Cerebellar nuclear complex (tissue), 1 donor: ENCODE measurements around the gene AXL.
"Not testable (repeated sequence)": the region's sequence is repeated elsewhere in the genome, so short reads cannot be mapped to it uniquely, and the experiment has no call there.

ENCODE experiments used
- DNase-seq, 2 experiments: peaks; one replicate each; lab custom pipeline; 2025; lab: John Stamatoyannopoulos, UW

The AXL gene

DNA sequence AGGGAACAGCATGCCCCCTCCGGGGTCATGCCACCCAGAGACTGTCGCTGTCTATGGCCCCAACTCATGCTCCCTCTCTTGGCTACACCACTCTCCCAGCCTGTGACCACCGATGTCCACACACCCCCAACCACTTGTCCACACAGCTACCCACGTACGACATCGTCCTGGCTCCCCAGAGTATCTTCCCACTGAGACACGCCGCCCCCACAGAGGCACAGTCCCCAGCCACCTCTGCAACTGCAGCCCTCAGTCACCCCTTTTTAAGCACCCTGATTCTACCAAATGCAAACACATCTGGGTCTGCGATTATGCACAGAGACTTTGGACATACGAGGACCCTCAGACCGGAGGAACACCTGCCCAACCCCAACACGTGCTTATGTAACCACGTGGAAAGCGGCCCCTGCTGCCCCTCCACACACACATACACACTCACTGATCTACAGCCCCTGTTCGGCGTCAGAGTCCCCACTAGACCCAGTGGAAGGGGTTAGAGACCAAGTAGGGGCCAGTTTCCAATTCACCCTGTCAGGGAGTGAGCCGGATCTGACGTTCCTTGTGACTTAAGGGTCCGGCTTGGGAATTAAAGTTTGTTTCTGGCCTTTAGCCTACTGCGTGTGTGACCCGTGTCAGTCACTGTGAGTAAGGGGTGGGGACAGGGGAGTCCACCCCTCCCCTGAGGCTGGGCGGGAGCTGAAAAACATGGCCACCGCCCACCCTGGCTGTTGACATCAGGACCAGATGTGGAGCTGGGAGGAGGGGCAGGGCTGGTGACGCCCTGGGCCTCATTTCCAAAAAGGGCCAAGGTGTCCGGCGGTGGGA is 11.9 kb upstream of the AXL start:
- no peak for DNase-seq

DNA sequence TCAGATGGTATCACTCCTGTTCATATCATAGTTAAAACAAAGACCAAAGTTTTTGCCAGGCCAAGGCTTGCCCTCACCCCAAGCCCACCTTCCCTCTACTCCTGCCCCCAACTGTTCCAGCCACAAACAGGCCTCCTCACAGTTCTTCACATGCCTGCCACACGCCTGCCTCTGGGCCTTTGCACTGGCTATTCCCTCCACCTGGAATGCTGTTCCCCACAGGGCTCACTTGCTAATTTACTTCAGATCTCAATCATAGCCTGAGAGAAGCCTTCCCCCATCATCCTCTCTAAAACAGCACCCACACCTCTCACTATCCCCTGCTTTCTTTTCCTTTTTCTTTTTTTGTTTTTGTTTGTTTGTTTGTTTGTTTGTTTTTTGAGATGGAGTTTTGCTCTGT is 4.9 kb upstream of the AXL start:
- DNase-seq = no peak

DNA sequence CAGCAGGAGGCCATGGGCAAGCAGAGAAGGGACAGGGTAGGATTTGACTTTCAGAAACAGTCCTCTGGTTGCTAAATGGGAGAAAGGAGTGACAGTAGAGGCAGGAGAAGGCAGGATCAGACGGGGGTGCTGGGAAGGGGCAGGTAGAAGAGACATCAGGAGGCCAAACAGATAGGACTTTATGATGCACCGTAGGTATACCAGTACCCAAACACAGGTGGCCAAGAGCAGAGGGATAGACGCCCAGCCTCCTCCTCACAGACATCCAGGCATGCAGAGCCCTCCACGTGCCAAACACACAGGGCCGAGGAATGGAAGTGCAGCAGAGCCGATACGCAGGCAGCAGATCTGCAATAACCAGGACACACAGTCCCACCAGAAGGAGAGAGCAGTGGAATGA is 1.3 kb upstream of the AXL start:
- no peak for DNase-seq

DNA sequence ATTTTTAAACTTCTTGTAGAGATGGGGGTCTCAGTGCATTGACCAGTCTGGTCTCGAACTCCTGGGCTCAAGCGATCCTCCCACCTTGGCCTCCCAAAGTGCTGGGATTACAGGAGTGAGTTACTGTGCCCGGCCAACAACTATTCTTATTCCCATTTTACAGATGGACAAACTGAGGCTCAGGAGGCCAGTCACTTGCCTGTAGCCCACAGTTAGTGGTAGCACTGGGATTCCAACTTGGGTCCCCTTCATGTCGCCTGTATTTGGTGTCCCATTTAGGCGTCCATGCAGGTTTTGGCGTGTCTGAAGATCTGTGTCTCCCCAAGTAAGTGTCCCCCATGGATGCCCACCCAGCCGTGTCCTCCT is 791 bp upstream of the AXL start:
- no peak for DNase-seq

DNA sequence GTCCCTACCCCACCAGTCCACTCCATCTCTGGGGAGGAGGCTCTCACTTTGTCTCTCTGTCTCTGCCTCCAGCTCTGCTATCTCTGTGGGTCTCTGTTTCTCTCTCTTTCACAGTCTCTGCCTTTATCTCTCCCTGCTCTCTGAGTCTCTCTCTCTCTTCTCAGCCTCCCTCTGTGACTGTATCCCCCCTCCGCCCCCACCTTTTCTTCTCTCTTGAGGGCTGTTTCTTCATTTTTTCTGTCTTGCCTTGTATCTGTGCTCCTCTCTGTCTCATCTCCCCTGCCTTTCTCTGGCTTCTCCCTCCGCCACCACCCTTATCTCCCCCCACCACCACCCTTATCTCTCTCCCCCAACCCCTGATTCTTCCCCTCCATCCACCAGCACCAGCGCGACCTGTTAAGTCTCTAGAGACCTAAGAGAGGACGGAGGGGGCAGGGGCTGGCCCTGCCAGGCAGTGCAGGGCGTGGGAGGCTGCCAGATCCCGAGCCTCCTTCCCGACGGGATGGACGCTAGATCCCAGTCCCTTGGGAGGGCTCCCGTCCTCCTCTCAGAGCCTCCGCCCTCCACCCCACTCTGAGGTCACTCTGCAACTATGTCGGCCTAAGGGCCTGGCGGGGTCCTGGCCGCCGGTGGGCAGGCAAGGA is 1.0 kb downstream of the AXL start:
- no peak for DNase-seq

DNA sequence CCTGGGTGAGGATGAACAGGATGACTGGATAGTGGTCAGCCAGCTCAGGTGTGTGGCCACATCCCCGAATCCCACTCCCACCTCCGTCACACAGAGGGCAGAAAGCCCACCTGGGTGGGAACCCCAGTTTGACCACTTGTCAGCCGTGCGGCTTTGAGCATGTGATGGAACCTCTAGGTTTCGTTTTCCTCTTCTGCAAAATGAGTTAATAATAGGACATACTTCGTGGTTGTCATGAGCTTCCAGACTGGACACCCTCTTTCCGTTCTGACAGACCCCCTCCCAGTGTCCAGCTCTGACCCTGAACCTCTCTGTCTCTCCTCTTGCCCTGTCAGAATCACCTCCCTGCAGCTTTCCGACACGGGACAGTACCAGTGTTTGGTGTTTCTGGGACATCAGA is 1.8 kb downstream of the AXL start:
- no peak for DNase-seq

DNA sequence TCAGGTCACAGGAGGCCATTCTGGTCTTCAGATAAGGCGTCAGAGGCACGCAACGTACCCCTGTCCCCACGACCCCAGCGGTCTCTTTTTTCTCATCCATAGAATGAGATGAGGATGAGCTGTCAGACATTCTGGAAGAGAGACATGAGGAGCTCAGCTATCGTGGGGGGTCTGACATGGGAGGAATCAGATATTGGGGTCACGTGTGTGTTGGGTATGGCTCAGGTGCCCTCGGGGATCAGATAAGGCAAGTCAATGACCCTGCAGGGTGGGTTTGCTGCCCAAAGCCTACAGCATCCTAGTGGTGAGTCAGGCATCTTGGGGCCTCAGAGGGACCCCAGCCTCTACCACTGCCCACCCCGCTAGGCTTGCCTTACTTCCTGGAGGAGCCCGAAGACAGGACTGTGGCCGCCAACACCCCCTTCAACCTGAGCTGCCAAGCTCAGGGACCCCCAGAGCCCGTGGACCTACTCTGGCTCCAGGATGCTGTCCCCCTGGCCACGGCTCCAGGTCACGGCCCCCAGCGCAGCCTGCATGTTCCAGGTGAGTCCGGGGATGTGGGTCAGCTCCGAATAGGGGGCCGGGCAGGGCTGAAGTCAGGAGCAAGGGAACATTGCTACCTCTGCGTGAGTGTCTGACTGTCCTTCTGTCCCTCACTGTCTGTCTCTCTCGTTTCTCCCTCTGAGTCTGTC is 2.6 kb downstream of the AXL start:
- no peak for DNase-seq

DNA sequence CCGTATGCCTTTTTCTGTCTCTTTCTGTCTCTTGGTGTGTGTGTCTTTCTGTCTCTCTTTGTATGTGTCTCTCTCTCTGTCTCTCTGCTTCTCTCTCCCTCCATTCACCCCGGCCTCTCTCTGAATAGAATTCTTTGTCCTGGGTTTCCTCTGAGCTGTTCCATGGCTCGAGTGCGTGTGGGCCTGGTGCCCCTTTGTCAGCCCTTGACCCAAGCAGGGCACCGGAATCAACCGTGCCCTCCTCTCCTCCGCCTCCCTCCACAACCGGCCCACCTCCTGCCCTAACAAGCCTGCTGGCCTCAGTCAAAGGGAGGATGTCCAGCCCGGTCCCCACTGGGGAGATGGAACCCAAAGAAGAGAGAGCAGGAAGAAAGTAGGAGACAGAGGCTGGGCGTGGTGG is 3.2 kb downstream of the AXL start:
- DNase-seq = no peak

DNA sequence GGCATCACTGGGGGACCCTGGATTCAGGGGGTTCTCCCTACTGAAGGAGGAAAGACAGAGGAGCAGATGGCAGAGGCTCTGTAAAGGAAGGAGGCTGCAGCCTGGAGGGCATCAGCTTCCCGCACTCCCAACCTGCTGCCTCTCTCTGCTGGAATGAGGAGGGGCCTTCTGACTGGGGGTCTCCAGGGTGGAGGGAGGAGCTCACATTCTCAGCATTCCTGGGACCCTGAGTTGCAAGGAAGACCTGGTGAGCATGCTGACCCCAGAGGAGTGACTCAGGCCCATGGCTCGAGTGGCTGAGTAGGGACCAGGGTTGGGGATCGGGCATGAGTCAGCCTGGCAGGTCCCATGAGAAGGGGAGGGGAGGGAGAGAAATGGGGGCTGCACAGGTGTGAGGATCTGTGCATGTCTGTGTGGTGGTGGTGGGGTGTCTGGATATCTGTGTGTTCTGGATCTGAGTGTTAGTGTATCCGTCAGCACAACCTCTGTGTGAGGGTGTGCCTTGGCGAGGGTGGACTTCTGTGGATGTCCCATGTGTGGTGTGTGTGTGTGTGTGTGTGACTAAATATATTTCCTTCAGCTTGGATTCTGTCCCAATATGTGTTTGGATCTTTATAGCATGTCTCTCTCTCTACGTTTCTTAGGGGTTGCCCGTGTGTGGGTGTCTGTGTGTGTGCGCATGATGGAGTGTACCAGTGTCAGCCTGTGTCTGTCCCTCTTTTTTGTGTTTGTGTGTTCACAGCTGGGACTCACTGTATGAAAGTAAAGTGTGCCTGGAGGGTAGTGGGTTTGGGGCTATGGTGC is 4.6 kb downstream of the AXL start:
- DNase-seq = no peak

DNA sequence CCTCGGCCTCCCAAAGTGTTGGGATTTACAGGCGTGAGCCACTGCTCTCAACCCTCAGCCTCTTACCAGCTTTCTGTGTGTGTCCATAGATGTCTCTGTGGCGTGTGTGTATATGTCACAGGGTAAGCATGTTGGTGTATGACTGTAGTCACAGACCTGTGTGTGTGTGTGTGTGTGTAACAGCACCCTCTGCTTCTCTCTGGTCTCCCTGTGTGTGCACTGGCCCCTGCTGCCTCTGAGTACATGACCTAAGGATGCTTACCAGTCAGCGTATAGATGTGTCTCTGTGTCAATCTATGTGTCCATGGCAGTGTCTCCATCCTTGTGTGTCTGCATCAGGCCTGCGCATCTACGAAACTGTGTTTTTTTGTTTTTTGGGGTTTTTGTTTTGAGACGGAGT is 5.6 kb downstream of the AXL start:
- DNase-seq = no peak

DNA sequence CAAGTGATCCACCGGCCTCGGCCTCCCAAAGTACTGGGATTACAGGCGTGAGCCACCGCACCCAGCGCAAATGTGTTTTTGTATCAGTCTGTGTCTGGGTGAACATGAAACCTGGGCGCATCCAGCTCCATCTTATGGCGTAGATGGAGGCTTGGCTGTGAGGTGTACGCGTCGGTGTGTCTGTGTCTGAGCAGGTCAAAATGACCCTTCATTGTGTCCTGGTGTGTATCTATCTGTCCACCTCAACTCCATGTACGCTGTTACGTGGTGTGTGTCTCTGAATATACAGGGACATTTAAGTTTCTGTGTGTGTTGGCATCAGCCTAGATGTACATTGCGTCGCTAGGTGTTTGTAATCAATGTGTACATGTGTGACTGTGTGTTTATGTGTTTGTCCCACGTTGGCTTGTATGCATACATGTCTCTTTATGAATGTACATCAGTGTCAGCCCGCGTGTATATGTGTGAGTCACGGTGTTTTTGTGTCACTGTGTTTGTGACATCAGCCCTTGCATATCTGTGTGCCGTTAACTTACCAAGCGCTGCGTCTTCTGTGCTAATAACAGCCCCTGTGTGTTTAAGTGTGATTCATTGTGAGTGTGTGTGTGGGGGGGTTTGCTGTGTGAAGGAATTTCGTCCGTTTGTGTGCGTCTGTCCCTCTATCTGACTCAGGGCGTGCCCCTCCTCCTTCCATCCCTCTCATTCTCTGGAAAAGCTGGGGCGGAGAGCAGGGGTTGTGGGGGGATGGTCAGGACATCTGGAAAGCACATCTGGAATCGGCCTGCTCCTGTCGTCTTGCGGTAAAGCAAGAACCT is 6.4 kb downstream of the AXL start:
- DNase-seq = no peak

DNA sequence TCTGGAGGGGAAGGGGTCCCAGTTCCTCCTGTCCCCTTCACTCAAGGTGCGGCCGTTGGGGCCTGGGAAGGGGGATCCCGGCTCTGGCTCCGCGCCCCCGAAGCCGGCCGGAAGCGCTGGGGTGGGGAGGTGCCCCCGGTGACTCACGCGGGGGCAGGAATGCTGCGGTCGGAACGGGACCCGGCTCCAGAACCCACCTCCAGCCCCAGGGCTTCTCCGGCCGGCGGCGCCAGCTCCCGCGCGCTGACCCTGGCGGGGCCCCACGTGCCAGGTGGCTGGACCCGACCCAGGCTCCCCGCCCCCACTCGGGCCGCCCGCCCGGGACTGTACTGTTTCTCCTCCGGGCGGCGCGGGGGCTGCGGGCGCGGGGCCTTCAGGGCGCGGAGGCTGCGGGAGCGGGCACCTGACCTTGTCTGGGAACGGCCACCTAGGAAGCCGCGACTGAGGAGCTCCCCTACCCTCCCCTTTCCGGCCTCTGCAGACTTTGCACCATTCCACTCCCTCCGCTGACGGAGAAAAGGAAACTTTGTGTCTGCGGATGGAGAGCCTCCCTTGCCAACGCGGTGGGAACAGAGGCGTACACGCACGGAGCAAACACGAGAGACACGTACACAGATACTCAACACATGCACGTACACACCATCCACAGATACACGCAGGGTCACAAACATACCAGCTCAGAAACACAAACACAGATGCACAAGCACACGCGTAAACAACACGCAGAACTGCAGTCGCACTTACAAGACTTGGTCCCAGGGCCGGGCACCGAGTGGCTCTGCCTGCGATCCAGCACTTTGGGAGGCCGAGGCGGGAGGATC is 7.2 kb downstream of the AXL start:
- DNase-seq = no peak

DNA sequence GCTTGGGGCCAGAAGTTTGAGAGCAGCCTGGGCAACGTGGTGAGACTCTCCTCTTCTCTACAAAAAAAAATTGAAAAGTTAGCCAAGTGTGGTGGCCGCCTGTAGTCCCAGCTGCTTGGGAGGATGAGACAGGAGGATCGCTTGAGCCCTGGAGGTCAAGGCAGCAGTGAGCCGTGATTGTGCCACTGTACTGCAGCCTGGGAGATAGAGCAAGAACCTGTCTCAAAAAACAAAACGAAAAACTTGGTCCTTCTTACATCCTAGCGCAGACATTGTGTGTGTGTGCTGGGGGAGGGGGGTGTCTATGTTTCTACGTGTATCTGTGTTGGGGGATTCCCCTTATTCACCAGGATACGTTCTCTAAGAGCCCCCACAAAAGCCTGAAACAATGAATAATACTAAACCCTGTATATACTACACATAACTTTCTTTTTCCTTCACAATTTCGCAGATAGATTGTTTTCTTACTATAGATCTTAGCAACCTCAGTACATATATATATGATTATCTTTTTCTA is 7.9 kb downstream of the AXL start:
- no peak for DNase-seq

DNA sequence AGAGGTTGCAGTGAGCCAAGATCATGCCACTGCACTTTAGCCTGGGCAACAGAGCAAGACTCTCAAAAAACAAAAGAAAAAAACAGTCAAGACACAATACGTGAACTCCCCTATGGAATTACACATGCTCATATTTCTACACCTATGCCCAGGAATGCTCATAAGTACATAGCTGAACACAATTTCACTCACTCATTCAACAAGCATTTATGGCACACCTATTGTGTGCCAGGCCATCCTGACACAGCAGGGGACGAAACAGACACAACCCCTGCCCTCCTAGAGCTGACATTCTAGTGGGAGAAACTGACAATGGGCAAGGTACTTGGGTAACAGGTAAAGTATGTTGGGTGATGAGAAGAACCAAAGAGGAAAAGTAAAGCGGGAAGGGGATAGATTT is 9.5 kb downstream of the AXL start:
- DNase-seq = no peak

DNA sequence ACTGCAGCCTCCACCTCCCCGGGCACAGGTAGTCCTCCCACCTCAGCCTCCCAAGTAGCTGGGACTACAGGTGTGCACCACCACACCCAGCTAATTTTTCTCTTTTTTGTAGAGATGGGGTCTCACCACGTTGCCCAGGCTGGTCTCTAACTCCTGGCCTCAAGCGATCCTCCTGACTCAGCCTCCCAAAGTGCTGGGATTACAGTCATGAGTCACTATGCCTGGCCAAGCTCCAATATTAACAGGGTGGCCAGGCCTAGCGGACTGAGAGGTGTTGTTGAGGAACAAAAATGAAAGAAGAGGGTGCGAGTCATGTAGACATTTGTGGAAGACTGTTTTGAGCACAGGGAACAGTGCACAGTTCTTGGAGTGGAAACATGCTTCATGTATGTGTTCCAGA is 10.3 kb downstream of the AXL start:
- not testable (repeated sequence) for DNase-seq

DNA sequence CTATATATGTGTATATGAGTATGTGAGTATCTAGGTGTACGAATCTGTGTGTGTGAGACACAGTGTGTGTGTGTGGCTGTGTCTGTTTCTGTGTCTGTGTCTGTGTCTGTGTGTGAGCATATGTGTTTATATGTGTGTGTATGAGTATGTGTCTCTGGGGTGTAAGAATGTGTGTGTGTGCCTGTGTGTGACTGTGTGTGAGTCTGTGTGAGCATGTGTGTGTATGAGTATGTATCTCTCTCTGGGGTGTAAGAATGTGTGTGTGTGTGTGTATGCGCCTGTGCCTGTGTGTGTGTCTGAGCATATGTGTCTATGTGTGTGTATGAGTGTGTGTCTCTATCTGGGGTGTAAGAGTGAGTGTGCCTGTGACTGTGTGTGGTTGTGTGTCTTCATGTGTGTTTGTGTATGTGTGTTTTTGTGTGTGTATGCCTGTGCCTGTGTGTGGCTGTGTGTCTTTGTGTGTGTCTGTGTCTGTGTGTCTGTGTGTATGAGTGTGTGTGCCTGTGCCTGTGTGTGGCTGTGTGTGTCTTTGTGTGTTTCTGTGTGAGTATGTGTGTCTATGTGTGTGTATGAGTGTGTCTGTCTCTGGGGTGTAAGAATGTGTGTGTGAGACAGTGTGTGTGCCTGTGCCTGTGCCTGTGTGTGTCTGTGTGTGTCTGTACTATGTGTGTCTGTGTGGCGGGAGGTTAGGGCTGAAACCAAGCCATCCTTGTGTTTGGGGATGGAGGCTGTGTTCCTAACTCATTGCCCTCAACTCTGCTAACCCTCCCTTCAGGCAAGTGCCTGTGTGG is 11.2 kb downstream of the AXL start:
- no peak for DNase-seq

DNA sequence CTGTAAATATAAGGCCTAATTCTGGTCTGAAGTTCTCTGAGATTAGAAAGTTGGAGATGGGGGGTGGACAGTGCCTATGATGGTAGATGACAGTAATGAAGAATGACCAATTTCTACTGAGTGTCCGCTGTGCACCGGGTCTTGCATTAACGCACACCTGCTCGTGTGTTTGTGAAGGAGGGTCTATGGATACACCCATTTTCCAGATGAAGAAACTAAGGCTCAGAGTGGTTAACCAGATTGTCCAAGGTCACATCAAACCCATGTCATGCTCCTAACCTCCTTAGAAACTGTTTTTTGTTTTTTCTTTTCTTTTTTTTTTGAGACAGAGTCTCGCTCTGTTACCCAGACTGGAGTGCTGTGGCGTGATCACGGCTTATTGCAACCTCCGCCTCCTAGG is 13.7 kb downstream of the AXL start:
- no peak for DNase-seq

DNA sequence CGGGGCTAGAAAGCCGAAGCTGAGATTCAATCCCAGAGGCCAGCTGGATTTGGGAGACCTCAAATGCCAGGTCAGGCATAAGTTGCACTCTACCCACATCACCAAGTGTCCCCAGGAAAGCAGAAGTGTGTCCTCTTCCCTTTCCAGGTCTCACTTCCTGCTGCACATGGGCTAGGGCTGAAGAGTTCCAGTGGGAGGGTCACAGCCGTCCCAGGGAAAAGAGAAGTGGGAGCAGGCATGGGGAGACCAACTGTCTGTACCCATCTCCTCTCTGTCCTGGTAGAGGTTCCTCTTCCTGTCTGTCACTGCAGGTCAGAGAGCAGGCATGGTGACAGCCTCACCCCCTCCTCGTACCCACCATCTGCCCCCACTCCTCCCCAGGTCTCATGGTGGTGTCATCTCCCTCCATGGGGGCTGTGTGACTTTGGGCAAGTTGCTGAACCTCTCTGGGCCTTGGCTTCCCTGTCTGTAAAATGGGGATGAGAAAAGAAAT is 14.8 kb downstream of the AXL start:
- no peak for DNase-seq

DNA sequence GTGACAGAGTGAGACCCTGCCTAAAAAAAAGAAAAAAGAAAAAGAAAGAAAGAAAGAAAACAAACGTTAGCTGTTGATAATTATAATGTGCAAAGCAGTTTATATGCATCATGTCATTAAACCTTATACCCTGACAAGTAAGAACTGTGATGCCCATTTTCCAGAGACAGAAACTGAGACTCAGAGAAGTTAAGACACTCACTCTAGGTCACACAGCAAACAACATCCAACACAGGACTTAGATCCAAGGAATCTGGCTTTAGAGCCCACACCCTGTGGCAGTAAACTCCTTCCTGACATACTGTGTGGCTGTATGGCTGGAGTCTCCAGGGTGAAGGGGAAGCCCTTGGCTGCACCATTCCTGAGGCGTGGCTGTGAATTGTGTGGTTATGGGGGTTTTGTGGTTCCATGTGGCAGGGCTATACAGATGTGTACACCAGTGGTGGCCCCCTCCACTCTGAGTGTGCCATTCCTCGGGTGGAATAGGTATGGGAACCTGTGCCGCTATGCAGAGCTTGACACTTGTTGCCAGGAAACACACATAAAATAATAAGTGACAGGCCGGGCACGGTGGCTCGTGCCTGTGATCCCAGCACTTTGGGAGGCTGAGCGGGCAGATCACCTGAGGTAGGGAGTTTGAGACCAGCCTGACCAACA is 15.6 kb downstream of the AXL start:
- DNase-seq = no peak
